Posterior vena cava (tissue), 2 donors: ENCODE results near the gene BEND2. TPM values are rescaled to one million over a fixed set of nuclear protein-coding genes. Genes with fewer than 3 reads are reported as not detected.

Source experiments
- DNase-seq: peaks from one replicate; pipeline ENCODE4 v3.0.0-alpha.2; 2020; ENCODE audit warnings: low spot score
- intact Hi-C, 2 donors: fragments of 100-400 bp; cut with DNase I; formaldehyde crosslinking; loops; one replicate each; pipeline versions ENCODE4 v1.14.1 to v1.14.2; 2022 to 2023
- total RNA-seq, 2 donors: library from RNA; stranded (reverse); fragmentation: NEBNext Ultra II Directional; extraction: Animal tissue kit (Norgen Biotek cat#: 25700); gene quantifications; one replicate each; pipeline ENCODE4 v1.2.1, GENCODE V29; 2021
- donor health status: DM: yes; HTN: yes; CAD: no.
- donor health status: DM: yes; HTN: yes; CAD: no.

Gene BEND2
- total RNA-seq, 2 donors from 2014 or later, result not detected

DNA sequence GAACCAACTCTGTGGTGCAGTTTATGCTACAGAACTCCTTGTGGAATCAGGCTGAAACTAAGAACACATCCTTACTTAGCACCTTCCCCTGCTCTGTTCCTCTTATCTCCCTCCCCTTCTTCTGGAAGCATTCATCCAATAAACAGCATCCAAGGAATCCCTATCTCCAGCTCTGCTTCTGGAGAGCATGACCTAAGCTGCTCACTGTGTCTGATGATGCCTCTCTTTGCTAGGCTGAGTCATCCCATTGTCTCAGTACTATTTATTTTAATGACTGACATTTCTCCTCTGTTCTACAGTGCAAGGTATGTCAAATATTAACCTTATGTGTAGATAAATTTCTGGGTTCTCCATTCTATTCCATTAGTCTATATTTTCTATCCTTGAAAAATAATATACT is 71.2 kb downstream of the BEND2 start:
- no peak for DNase-seq
- intact Hi-C loops, result no loop called here

DNA sequence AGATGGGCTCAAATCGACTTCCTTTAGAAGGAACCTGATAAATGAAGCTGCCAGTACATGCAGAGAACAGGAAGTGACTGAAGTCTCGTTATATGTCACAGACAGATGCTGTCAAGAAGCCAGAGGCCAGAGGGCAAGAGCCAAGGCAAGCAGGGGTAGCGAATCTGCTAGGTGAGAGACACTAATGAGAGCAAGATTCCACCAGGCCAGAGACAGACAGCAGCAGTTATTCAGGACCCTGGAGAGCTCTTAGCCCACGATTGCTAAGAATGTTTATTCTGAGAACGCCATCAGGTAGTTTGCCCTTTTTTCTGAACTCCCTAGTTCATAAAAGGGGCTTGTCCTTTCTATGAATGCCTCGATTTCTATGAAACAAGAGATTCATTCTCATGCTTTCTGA is 73.7 kb downstream of the BEND2 start:
- intact Hi-C loops, result no loop called here
- DNase-seq, result no peak

DNA sequence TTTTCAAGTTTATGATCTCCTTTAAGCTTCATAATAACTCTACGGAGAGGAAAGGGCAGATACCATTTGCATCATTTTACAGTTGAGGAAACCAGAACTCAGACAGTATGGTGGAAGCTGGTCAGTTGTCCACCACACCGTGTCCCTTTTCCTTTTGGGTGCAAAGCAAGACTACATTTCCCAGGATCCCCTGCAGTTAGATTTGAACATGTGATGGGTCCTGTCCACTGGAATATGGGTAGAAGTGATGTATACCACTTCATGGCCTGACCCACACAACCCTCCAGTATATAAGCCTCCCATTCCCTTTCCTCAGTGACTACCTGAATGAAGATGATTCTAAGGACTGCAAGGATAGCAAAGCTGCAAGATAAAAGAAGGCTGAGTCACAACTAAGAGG is 74.7 kb downstream of the BEND2 start:
- DNase-seq, result no peak
- intact Hi-C loops, result no loop called here

DNA sequence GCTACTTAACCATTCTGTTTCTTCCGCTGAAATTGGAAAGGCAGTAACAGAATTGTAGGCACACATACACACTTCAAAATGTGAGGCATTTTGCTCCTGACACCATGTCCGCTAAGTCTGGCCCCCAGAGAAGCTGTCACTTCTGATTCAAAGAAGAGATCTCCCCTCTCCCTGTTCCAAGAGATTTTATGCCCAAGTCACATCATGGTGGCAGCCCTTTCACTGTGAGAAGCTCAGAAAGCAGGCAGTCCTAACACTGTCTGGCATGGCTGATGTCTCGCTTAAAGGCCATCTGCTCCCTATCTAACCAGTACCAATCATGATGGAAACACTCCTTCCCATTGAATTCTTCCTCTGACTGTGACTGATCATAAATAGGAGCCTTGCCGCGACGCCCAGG is 83.9 kb downstream of the BEND2 start:
- intact Hi-C loops, result no loop called here
- no peak for DNase-seq

DNA sequence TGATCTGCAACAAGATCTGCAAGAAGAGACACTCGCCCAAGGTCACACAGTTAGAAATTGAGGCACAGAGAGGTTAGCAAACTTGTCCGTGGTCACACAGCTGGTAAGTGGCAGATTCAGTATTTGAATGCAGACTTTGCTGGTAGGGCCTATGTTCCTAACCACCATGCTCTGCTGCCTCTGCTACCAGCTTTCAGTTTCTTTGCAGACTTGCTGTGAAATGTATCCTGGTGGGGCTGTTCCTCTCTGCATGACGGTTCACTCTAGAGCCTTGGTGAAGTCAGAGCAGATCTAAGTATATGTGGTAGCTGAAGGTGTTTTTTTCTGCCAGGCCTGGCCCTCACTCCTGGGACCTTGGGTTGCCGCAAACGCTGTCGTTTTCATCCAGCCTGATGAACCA is 87.1 kb downstream of the BEND2 start:
- intact Hi-C loops, result no loop called here
- DNase-seq, result no peak

DNA sequence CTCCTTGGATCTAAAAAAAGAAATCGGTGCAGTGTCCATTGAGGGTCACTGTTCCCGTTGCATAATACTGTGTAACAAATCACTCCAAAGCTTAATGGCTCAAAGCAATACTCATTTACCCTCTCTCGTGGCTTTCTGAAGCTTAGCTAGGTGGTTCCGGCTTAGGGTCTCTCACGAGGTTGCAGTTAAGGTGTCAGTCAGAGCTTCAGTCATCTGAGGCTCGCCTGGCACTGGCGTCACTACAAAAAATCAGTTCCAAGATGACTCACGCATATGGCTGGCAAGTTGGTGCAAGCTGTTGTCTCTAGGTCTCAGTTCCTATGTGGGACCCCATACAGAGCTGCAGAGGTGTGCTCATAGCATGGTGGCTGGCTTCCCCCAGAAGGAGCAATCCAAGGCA is 91.0 kb downstream of the BEND2 start:
- intact Hi-C loops, result no loop called here
- no peak for DNase-seq

DNA sequence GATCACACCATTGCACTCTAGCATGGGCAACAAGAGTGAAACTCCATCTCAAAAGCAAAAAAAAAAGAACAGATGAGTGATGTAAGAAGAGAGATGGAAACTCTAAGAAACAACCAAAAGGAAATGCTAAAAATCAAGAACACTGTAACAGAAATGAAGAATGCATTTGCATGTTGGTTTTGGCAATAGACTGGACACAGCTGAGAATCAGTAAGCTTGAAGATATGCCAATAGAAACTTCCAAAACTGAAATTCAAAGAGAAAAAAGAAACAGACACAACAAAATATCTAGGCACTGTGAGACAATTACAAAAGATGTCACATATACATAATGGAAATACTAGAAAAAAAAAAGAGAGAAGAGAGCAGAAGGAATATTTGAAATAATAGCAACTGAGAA is 93.7 kb downstream of the BEND2 start:
- DNase-seq, result no peak
- intact Hi-C loops, result loop anchor here in 1 of 2 donors (1.0 kb wide), 1 partner anchor 30 kb away; no protein-coding TSS in a partner anchor

DNA sequence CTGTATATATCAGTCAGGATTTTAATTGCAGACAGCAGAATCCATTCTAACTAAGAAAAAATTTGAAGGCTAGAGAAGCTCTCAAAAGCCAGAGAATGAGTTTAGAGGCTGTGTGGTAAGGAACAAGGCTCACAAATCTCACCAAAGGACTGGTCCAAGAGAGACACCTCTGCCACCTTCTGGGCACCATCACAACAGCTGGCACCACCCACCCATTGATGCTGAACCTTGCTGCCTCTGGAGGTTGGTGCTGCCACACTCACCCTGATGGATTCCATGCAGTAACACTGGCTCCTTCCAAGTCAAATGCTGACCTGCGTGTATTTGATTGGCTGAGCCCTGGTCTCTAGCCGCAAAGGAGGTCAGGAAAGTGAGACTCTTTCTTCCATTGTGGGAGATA is 100.8 kb downstream of the BEND2 start:
- no peak for DNase-seq
- intact Hi-C loops, result no loop called here

Other genes with a start within 250 kb of the BEND2 start
- 1 to 10 TPM; 1.0 to 3.0 TPM for gene SCML2, start 133.8 kb upstream of the BEND2 start, total RNA-seq
- gene CDKL5, start 204.7 kb upstream of the BEND2 start, total RNA-seq, result 10 to 100 TPM in 1 of 2 donors, 1 to 10 TPM in 1; 9.9 to 17.2 TPM